IMR-90 (cell line): Measurements from ENCODE around the gene MFRP. TPM values are rescaled to one million over a fixed set of nuclear protein-coding genes. Genes with fewer than 3 reads are reported as not detected.

Experiments used
- ATAC-seq: fragments of 200-7000 bp; cut with Tn5 transposase; 2 replicates; pipeline ENCODE4 v1.9.1; 2020; ENCODE audit warnings: low read depth, mild to moderate bottlenecking, moderate library complexity
- BruUV-seq: library from RNA; stranded (reverse); fragments of 400-500 nt; replicated peaks from 2 replicates; lab custom pipeline; 2021; lab: Mats Ljungman, UMichigan
- CTCF ChIA-PET: fragments of 300-600 bp; formaldehyde crosslinking; extraction: SDS; loops from one replicate; lab custom pipeline; 2021; ENCODE audit warnings: antibody characterized with exemption; lab: Yijun Ruan, JAX
- POLR2A ChIA-PET: fragments of 300-600 bp; sonication (Branson Sonifier 250); formaldehyde crosslinking; loops from one replicate; lab custom pipeline; 2022; ENCODE audit warnings: antibody characterized with exemption; ENCODE audit not compliant: unreplicated experiment; lab: Charles Lee
- DNase-seq: peaks from one replicate; pipeline ENCODE4 v3.0.0; 2013
- H2AFZ ChIP-seq: replicated peaks from 2 replicates; pipeline ENCODE3; 2013; ENCODE audit warnings: low read length, mild to moderate bottlenecking; ENCODE audit not compliant: poor library complexity
- H2AK5ac ChIP-seq: 2 replicates; pipeline ENCODE4 v1.6.1; 2013; ENCODE audit warnings: low read depth, low read length, inconsistent platforms
- H2AK9ac ChIP-seq: replicated peaks from 2 replicates; pipeline ENCODE3; 2013; ENCODE audit warnings: mild to moderate bottlenecking, low read depth, low read length, moderate library complexity; ENCODE audit not compliant: poor library complexity
- H2BK120ac ChIP-seq: 2 replicates; pipeline ENCODE4 v1.6.1; 2013; ENCODE audit warnings: low read depth, low read length, inconsistent platforms
- H2BK15ac ChIP-seq: 3 replicates; pipeline ENCODE4 v1.6.1; 2013; ENCODE audit warnings: low read depth, low read length, inconsistent platforms
- H2BK20ac ChIP-seq: 2 replicates; pipeline ENCODE4 v1.6.1; 2013; ENCODE audit warnings: low read depth, mild to moderate bottlenecking, inconsistent platforms, low read length, moderate library complexity
- H2BK5ac ChIP-seq: 2 replicates; pipeline ENCODE4 v1.6.1; 2013; ENCODE audit warnings: mild to moderate bottlenecking, low read depth, low read length, inconsistent platforms; ENCODE audit not compliant: poor library complexity, severe bottlenecking
- H3K14ac ChIP-seq: replicated peaks from 2 replicates; pipeline ENCODE4 v1.6.1; 2013; ENCODE audit warnings: low read depth, low read length, inconsistent platforms
- H3K18ac ChIP-seq: 2 replicates; pipeline ENCODE4 v1.6.1; 2013; ENCODE audit warnings: low read depth, low read length, control low read depth
- H3K23ac ChIP-seq: 2 replicates; pipeline ENCODE4 v1.6.1; 2013; ENCODE audit warnings: low read depth, low read length, inconsistent platforms
- H3K27ac ChIP-seq: 2 replicates; pipeline ENCODE4 v1.5.1; 2013; ENCODE audit warnings: mild to moderate bottlenecking, control low read depth, low read length; ENCODE audit not compliant: insufficient read depth
- H3K27me3 ChIP-seq: 2 replicates; pipeline ENCODE4 v1.6.1; 2013; ENCODE audit warnings: low read length; ENCODE audit not compliant: control insufficient read depth, insufficient read depth
- H3K36me3 ChIP-seq: 2 replicates; pipeline ENCODE4 v1.6.1; 2013; ENCODE audit warnings: low read length, mixed read lengths; ENCODE audit not compliant: control insufficient read depth, insufficient read depth
- H3K4ac ChIP-seq: 2 replicates; pipeline ENCODE4 v1.6.1; 2013; ENCODE audit warnings: low read depth, low read length, inconsistent platforms
- H3K4me1 ChIP-seq: 2 replicates; pipeline ENCODE4 v1.6.1; 2013; ENCODE audit warnings: low read length, mixed read lengths; ENCODE audit not compliant: control insufficient read depth, insufficient read depth
- H3K4me2 ChIP-seq: 2 replicates; pipeline ENCODE4 v1.6.1; 2013; ENCODE audit warnings: low read depth, mild to moderate bottlenecking, control low read depth, low read length, moderate library complexity
- H3K4me3 ChIP-seq: 2 replicates; pipeline ENCODE4 v1.5.1; 2013; ENCODE audit warnings: low read depth, mild to moderate bottlenecking, control low read depth, low read length, moderate library complexity; ENCODE audit not compliant: insufficient read depth
- H3K56ac ChIP-seq: 2 replicates; pipeline ENCODE4 v1.6.1; 2013; ENCODE audit warnings: low read length, inconsistent platforms; ENCODE audit not compliant: insufficient read depth; ENCODE audit errors: extremely low read depth
- H3K79me1 ChIP-seq, 2 experiments: 2 replicates each; pipeline ENCODE4 v1.6.1; 2013; ENCODE audit warnings: low read length in 2 of 2, inconsistent platforms in 1 of 2, low read depth in 1 of 2
- H3K9ac ChIP-seq: 2 replicates; pipeline ENCODE4 v1.6.1; 2013; ENCODE audit warnings: low read depth, low read length, control low read depth
- H3K9me1 ChIP-seq: 2 replicates; pipeline ENCODE4 v1.6.1; 2013; ENCODE audit warnings: low read length, inconsistent platforms; ENCODE audit not compliant: insufficient read depth
- H3K9me3 ChIP-seq: 2 replicates; pipeline ENCODE4 v1.6.1; 2013; ENCODE audit warnings: low read length; ENCODE audit not compliant: control insufficient read depth, insufficient read depth
- H4K20me1 ChIP-seq: 2 replicates; pipeline ENCODE4 v1.6.1; 2013; ENCODE audit warnings: low read length, inconsistent platforms; ENCODE audit not compliant: insufficient read depth
- H4K5ac ChIP-seq: 2 replicates; pipeline ENCODE4 v1.6.1; 2013; ENCODE audit warnings: mild to moderate bottlenecking, low read depth, low read length, control low read depth
- H4K8ac ChIP-seq, 2 experiments: 2 replicates each; pipeline ENCODE4 v1.6.1; 2013; ENCODE audit warnings: low read depth in 2 of 2, low read length in 2 of 2, control low read depth in 1 of 2, inconsistent platforms in 1 of 2
- H4K91ac ChIP-seq: 2 replicates; pipeline ENCODE4 v1.6.1; 2013; ENCODE audit warnings: low read depth, low read length, inconsistent platforms; ENCODE audit not compliant: insufficient read depth
- MAZ ChIP-seq: IDR thresholded peaks from 2 replicates; pipeline ENCODE4 v1.6.1; 2012; ENCODE audit warnings: low read depth, mild to moderate bottlenecking, low read length, improper control_type of control experiment, moderate library complexity, borderline replicate concordance
- RCOR1 ChIP-seq: IDR thresholded peaks from 2 replicates; pipeline ENCODE4 v1.6.1; 2012; ENCODE audit warnings: mild to moderate bottlenecking, low read length, improper control_type of control experiment; ENCODE audit not compliant: insufficient replicate concordance
- WGBS, 2 experiments: methylation state at CpG; one replicate each; pipeline versions ENCODE4 v1.1.5 to v1.1.7; 2013; ENCODE audit warnings: missing lambda C conversion rate in 2 of 2; ENCODE audit not compliant: insufficient read length in 1 of 2; ENCODE audit errors: extremely low coverage in 2 of 2; 5-methylcytosine and 5-hydroxymethylcytosine counted together
- dilution Hi-C: fragments of 300-500 bp; cut with HindIII; formaldehyde crosslinking; loops from one replicate; pipeline ENCODE4 v1.14.3; 2018; ENCODE audit warnings: low sequenced_read_pairs; ENCODE audit not compliant: unreplicated experiment
- in situ Hi-C: fragments of 300-500 bp; cut with MboI; formaldehyde crosslinking; loops from 3 replicates; pipeline ENCODE4 v1.14.3; 2019; ENCODE audit warnings: low sequenced_read_pairs, inconsistent platforms, mixed read lengths
- intact Hi-C: fragments of 100-400 bp; cut with micrococcal nuclease; formaldehyde crosslinking; loops from 2 replicates; pipeline ENCODE4 v1.10.0; 2022
- polyA plus RNA-seq, 3 experiments: library from polyadenylated mRNA; depleted of rRNA; stranded (reverse); fragments of >200 nt; gene quantifications; 2 replicates each; pipeline ENCODE4 v1.2.3, GENCODE V29; 2012; ENCODE audit warnings: low replicate concordance in 1 of 3
- total RNA-seq: library from RNA; depleted of rRNA; stranded (reverse); fragments of >200 nt; gene quantifications from 2 replicates; pipeline ENCODE4 v1.2.3, GENCODE V29; 2012
- TF ChIP-seq, protein P1 (sequence below): fragments of 150-350 bp; IDR thresholded peaks from 2 replicates; pipeline ENCODE4 v1.6.1; 2016; ENCODE audit warnings: low read depth, mild to moderate bottlenecking, low read length, moderate library complexity, borderline replicate concordance

The MFRP gene
- total and polyA plus RNA-seq, 2 of the 4 experiments (the other 2 are of a cell fraction): not detected

DNA sequence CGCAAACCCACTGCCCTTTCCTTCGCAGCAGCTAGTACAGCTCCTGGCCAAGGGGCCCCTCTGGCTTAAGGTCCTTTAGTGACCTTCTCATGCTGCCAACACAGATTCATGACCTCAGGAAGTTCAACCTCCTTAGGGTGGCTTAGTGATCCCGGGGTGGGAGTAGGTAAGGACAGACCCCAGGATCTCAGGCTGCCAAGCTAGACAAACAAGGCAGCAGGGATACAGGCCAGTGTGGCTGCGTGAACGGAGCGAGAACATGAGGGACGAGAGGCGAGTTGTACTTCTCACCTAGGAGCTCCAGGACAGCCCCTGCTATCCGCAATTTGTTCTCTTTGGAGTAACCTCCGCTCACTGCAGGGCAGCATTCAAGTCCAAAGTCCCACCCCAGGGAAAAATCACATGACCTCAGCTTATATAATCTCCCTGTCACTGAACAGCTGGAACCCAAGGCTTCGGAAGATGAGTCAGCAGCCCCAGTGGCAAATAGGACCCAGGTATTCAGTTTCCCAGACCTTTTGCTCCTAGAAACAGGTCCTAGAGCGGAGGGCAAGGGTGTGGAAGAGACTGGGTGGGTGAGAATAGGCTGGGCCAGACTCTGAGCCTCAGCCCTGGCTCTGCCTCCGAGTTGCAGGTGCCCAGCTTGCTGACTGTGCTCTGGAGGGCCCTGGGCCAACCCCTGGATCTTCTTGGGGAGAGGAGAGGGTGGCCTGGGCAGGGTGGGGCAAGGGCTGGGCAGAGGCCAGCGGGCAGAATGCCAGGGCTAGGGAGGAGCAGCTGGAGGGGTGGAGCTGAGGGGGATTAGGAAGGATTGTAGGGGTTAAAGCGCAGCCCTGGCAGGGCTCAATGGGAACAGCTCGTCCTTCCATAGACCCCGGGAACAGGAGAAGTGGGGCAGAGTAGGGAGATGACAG, 21.9 kb upstream of the MFRP start:
- no peaks in the 10 kb centered on the region for H3K27me3 ChIP-seq
- H2AFZ ChIP-seq: peak overlapping the region; percentile 44
- H2BK20ac ChIP-seq: peak overlapping the region; percentile 34
- H4K91ac ChIP-seq: no peak overlapping the region
- no peak overlapping the region for H3K14ac ChIP-seq
- dilution Hi-C loops (no loop called here), in situ Hi-C loops (loop anchor here (25.0 kb wide), 1 partner anchor 744 kb away; no protein-coding TSS in a partner anchor), intact Hi-C loops (loop anchor here (10.0 kb wide), 1 partner anchor 356 kb away; the partner anchor contains the start of gene NECTIN1)
- H3K36me3 ChIP-seq: no peaks in the 10 kb centered on the region
- peaks cover 20% of the 10 kb centered on the region for H3K9me1 ChIP-seq
- POLR2A ChIA-PET: no interaction called here
- no peaks in the 10 kb centered on the region for H4K20me1 ChIP-seq
- no CpG with 5 or more reads among the region's 17 CpGs for WGBS, 2 experiments
- peak; percentile 34 for DNase-seq
- H2BK120ac ChIP-seq: no peak overlapping the region
- H4K5ac ChIP-seq: no peak overlapping the region
- H3K4me1 ChIP-seq: peaks cover 20% of the 10 kb centered on the region
- no peak overlapping the region for H2BK15ac ChIP-seq
- H3K18ac ChIP-seq: no peak overlapping the region
- no peak overlapping the region for H3K4me3 ChIP-seq
- no peak overlapping the region for H3K9ac ChIP-seq
- peak overlapping the region; percentile 3 for H2AK9ac ChIP-seq
- no peaks in the 10 kb centered on the region for H3K9me3 ChIP-seq
- peak overlapping the region; percentile 27; the same call in 1 of the 2 replicates for H3K4ac ChIP-seq
- CTCF ChIA-PET: interaction anchor here (0.9 to 5.3 kb wide), 5 partner anchors 11 to 106 kb away, joined by 3 to 30 read pairs (median 4); partner anchors contain the start of gene USP2
- H3K27ac ChIP-seq: no peak overlapping the region
- TF ChIP-seq RCOR1 (no peak), MAZ (no peak)
- TF ChIP-seq, protein P1, sequence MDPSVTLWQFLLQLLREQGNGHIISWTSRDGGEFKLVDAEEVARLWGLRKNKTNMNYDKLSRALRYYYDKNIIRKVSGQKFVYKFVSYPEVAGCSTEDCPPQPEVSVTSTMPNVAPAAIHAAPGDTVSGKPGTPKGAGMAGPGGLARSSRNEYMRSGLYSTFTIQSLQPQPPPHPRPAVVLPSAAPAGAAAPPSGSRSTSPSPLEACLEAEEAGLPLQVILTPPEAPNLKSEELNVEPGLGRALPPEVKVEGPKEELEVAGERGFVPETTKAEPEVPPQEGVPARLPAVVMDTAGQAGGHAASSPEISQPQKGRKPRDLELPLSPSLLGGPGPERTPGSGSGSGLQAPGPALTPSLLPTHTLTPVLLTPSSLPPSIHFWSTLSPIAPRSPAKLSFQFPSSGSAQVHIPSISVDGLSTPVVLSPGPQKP: no peak
- no peak overlapping the region for H3K23ac ChIP-seq
- no peak overlapping the region for H4K8ac ChIP-seq
- peak; percentile 19 for ATAC-seq
- H3K56ac ChIP-seq: no peak overlapping the region
- no peak overlapping the region; the same call in 1 of the 2 replicates for H3K4me2 ChIP-seq
- peaks cover 0 to 9% of the 10 kb centered on the region in 2 experiments; a peak in 1 of 4 replicates for H3K79me1 ChIP-seq
- H2AK5ac ChIP-seq: peak overlapping the region; percentile 52
- BruUV-seq: no TSS peak
- no peak overlapping the region for H2BK5ac ChIP-seq
